ENCODE data around the gene RASGEF1C.

RASGEF1C gene

GRCh38 chr5:180187767-180188166 lies 21.2 kb downstream of the RASGEF1C start:
- H3K9me3 ChIP-seq, result no peaks in the 10 kb centered on the region
- TF ChIP-seq CTCF (IDR thresholded peaks at IDR 0.05), result no peak
- H3K4me3 ChIP-seq (ENCODE audit: low read depth in 1 of 2, low read length in 1 of 2), result no peak overlapping the region
- H3K27ac ChIP-seq, result no peak overlapping the region
- peaks cover 4% of the 10 kb centered on the region for H3K27me3 ChIP-seq
- no peaks in the 10 kb centered on the region for H3K36me3 ChIP-seq
- H3K4me1 ChIP-seq (ENCODE audit: control insufficient read depth in 1 of 2, insufficient read depth in 1 of 2, low read depth in 1 of 2, low read length in 1 of 2), result no peaks in the 10 kb centered on the region

- no peak for TF ChIP-seq CTCF (IDR thresholded peaks at IDR 0.05)
- Histone ChIP-seq H3K4me3 (ENCODE audit: low read depth in 1 of 2, low read length in 1 of 2) (no peak overlapping the region), H3K27ac (no peak overlapping the region), H3K4me1 (ENCODE audit: control insufficient read depth in 1 of 2, insufficient read depth in 1 of 2, low read depth in 1 of 2, low read length in 1 of 2) (peaks cover 0 to 8% of the 10 kb centered on the region in 2 experiments), H3K36me3 (no peaks in the 10 kb centered on the region), H3K9me3 (no peaks in the 10 kb centered on the region), H3K27me3 (no peaks in the 10 kb centered on the region)
These were observed 28.2 kb downstream of the RASGEF1C start for GRCh38 chr5:180180846-180181245.

GRCh38 chr5:180180421-180180820 lies 28.6 kb downstream of the RASGEF1C start:
- TF ChIP-seq CTCF (IDR thresholded peaks at IDR 0.05), result no peak
- no peak overlapping the region for H3K4me3 ChIP-seq (ENCODE audit: low read depth in 1 of 2, low read length in 1 of 2)
- no peaks in the 10 kb centered on the region for H3K36me3 ChIP-seq
- H3K27me3 ChIP-seq, result no peaks in the 10 kb centered on the region
- H3K27ac ChIP-seq, result no peak overlapping the region
- no peaks in the 10 kb centered on the region for H3K9me3 ChIP-seq
- H3K4me1 ChIP-seq (ENCODE audit: control insufficient read depth in 1 of 2, insufficient read depth in 1 of 2, low read depth in 1 of 2, low read length in 1 of 2), result peaks cover 0 to 8% of the 10 kb centered on the region in 2 experiments

- Histone ChIP-seq H3K36me3 (no peaks in the 10 kb centered on the region), H3K9me3 (no peaks in the 10 kb centered on the region), H3K27me3 (no peaks in the 10 kb centered on the region), H3K4me3 (ENCODE audit: low read depth in 1 of 2, low read length in 1 of 2) (no peak overlapping the region), H3K27ac (no peak overlapping the region), H3K4me1 (ENCODE audit: control insufficient read depth in 1 of 2, insufficient read depth in 1 of 2, low read depth in 1 of 2, low read length in 1 of 2) (peaks cover 0 to 8% of the 10 kb centered on the region in 2 experiments)
- no peak for TF ChIP-seq CTCF (IDR thresholded peaks at IDR 0.05)
These were observed 29.3 kb downstream of the RASGEF1C start for GRCh38 chr5:180179442-180180420.

GRCh38 chr5:180178531-180179441 lies 30.2 kb downstream of the RASGEF1C start:
- no peaks in the 10 kb centered on the region for H3K27me3 ChIP-seq
- no peak for TF ChIP-seq CTCF (IDR thresholded peaks at IDR 0.05)
- no peak overlapping the region for H3K4me3 ChIP-seq (ENCODE audit: low read depth in 1 of 2, low read length in 1 of 2)
- no peaks in the 10 kb centered on the region for H3K36me3 ChIP-seq
- peaks cover 0 to 8% of the 10 kb centered on the region in 2 experiments for H3K4me1 ChIP-seq (ENCODE audit: control insufficient read depth in 1 of 2, insufficient read depth in 1 of 2, low read depth in 1 of 2, low read length in 1 of 2)
- no peaks in the 10 kb centered on the region for H3K9me3 ChIP-seq
- H3K27ac ChIP-seq, result no peak overlapping the region
